NCI-H748 (cell line): ENCODE results near the gene VGLL4.
"Not testable (repeated sequence)": the region's sequence is repeated elsewhere in the genome, so short reads cannot be mapped to it uniquely, and the experiment has no call there.

Experiments used
- DNase-seq: peaks from one replicate; lab custom pipeline; 2025; ENCODE audit not compliant: unreplicated experiment; lab: John Stamatoyannopoulos, UW

VGLL4 gene

GRCh38 chr3:11588338-11588737 is 55.4 kb downstream of the VGLL4 start:
- DNase-seq, result no peak

GRCh38 chr3:11587766-11588165 is 55.9 kb downstream of the VGLL4 start:
- DNase-seq, result no peak

- no peak for DNase-seq
Measured at GRCh38 chr3:11584570-11584969, 59.1 kb downstream of the VGLL4 start.

GRCh38 chr3:11583638-11584046 is 60.1 kb downstream of the VGLL4 start:
- peak; percentile 78 for DNase-seq

GRCh38 chr3:11583235-11583634 is 60.5 kb downstream of the VGLL4 start:
- DNase-seq, result no peak

GRCh38 chr3:11582191-11582968 is 61.3 kb downstream of the VGLL4 start:
- DNase-seq, result no peak

GRCh38 chr3:11581237-11582190 is 62.2 kb downstream of the VGLL4 start:
- DNase-seq, result no peak

- DNase-seq, result no peak
Measured at GRCh38 chr3:11580645-11581044, 63.1 kb downstream of the VGLL4 start.

- no peak for DNase-seq
Measured at GRCh38 chr3:11578169-11578568, 65.5 kb downstream of the VGLL4 start.

GRCh38 chr3:11576453-11576852 is 67.3 kb downstream of the VGLL4 start:
- no peak for DNase-seq

GRCh38 chr3:11575677-11576076 is 68.0 kb downstream of the VGLL4 start:
- DNase-seq, result no peak

- no peak for DNase-seq
Measured at GRCh38 chr3:11574981-11575669, 68.6 kb downstream of the VGLL4 start.

- not testable (repeated sequence) for DNase-seq
Measured at GRCh38 chr3:11572660-11573059, 71.1 kb downstream of the VGLL4 start.

GRCh38 chr3:11570789-11571495 is 72.8 kb downstream of the VGLL4 start:
- no peak for DNase-seq

GRCh38 chr3:11570251-11570650 is 73.5 kb downstream of the VGLL4 start:
- DNase-seq, result peak; percentile 38

GRCh38 chr3:11569156-11569741 is 74.5 kb downstream of the VGLL4 start:
- DNase-seq, result no peak

GRCh38 chr3:11568503-11569155 is 75.1 kb downstream of the VGLL4 start:
- no peak for DNase-seq

- no peak for DNase-seq
Measured at GRCh38 chr3:11567516-11568467, 75.9 kb downstream of the VGLL4 start.

- no peak for DNase-seq
Measured at GRCh38 chr3:11566916-11567315, 76.8 kb downstream of the VGLL4 start.
